GM19023 (cell line): ENCODE results near the gene WDR11.
A peak's percentile ranks its signal among the peaks of the same experiment; 100 is the strongest.

ENCODE experiments used
- ATAC-seq: cut with Tn5 transposase; IDR thresholded peaks from one replicate; pipeline ENCODE4 v1.9.1; 2021; ENCODE audit warnings: mild to moderate bottlenecking, moderate library complexity; ENCODE audit not compliant: unreplicated experiment

WDR11 gene

GRCh38 chr10:120945182-120945581, 94.0 kb downstream of the WDR11 start:
- ATAC-seq, result no peak

GRCh38 chr10:120945801-120946302, 94.7 kb downstream of the WDR11 start:
- no peak for ATAC-seq

GRCh38 chr10:120946497-120946896, 95.3 kb downstream of the WDR11 start:
- ATAC-seq, result no peak

GRCh38 chr10:120948889-120949608, 97.9 kb downstream of the WDR11 start:
- ATAC-seq, result peak; percentile 95

- ATAC-seq, result no peak
Measured at GRCh38 chr10:120949609-120950031, 98.5 kb downstream of the WDR11 start.

GRCh38 chr10:120950051-120950561, 98.9 kb downstream of the WDR11 start:
- ATAC-seq, result no peak

GRCh38 chr10:120951288-120951687, 100.1 kb downstream of the WDR11 start:
- ATAC-seq, result no peak

- ATAC-seq, result no peak
Measured at GRCh38 chr10:120953897-120954296, 102.7 kb downstream of the WDR11 start.
